GM08714 (cell line): ENCODE results near the gene COQ9.

ENCODE experiments used
- H3K4me3 ChIP-seq: fragments of 200-500 bp; sonication (Bioruptor generic); 2 replicates; pipeline ENCODE4 v1.5.1; 2014; ENCODE audit warnings: mild to moderate bottlenecking, low read length, inconsistent platforms
- ZNF274 ChIP-seq: IDR thresholded peaks from 2 replicates; pipeline ENCODE4 v1.6.1; 2012; ENCODE audit warnings: mild to moderate bottlenecking, low read depth, low read length

Gene COQ9

GRCh38 chr16:57473906-57474305 lies 26.6 kb downstream of the COQ9 start:
- TF ChIP-seq ZNF274 = no peak
- no peak overlapping the region for H3K4me3 ChIP-seq

- TF ChIP-seq ZNF274 = no peak
- no peak overlapping the region for H3K4me3 ChIP-seq
Measured at GRCh38 chr16:57474671-57475661, 27.7 kb downstream of the COQ9 start.

- no peak overlapping the region for H3K4me3 ChIP-seq
- no peak for TF ChIP-seq ZNF274
Measured at GRCh38 chr16:57475711-57476339, 28.5 kb downstream of the COQ9 start.

DNA sequence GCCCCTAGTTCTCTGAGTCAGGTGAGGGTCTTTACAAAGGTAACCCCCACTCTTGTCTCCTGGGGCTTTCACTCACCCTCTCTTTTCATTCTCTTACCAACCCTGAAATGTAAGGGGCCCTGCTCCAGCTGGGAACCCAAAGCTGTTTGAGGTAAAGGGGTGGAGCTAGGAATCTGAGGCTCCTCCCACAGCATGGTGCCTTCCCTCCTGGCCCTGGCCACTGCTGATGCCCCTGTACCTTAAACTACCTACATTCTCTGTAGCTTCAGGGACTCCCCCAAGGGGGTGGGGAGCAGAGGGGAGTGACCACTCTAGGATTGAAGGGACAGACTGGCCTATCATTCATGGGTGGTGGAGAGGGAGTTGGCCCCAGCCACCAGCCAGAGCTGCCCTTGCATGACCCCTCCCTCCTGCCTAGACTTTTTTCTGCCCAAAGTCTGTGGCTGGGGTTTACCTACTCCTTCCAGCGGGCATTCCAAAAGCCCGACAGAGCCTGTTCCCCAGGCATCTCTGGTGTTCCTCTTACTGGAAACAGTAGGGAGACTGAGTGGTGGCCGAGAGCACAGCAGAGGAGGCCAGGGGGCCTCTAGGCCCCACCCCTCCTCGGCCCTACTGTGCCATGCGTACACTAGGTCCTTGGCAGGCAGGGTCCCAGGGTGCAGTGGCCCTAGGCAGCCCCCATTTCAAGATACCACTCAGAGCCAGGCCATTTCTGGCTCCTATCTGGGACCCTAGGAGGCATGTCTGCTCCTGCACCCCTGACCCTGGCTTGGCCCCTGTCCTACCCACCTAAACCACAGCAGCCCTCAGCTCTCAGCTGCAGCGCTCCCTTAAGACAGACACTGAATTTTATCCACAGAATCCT lies 29.5 kb downstream of the COQ9 start:
- no peak overlapping the region for H3K4me3 ChIP-seq
- no peak for TF ChIP-seq ZNF274

DNA sequence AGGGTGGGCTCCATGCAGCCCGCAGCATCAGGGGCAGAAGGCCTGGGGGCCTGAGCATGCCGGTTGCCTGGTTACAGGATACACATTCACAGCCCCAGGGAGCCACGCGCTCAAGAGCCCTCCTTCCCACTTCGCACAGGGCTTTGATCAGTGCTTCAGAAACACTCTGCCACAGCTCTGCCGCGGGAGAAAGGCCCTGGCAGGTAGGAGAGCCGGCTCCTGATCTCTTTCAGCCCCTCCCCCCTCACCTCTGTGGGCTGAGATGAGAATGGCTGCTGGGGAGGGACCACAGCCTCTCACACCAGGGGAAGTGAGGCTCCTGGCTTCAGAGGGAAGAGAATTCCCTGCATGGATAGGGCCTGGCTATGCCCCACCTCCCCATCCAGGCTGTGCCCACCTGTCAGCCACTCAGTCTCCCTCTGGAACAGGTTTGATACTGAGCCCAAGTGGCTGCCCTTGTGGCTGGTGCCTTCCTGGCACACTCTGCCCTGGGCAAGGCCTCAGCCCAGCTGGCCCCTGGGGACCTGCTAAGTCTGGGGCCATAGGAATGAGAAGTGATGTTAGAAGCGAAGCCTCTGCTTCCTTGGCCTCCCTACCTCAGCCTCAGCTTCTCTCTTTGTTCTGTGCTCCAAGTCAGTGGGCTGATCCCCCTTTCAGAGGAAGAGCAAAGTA lies 30.4 kb downstream of the COQ9 start:
- no peak overlapping the region for H3K4me3 ChIP-seq
- no peak for TF ChIP-seq ZNF274

DNA sequence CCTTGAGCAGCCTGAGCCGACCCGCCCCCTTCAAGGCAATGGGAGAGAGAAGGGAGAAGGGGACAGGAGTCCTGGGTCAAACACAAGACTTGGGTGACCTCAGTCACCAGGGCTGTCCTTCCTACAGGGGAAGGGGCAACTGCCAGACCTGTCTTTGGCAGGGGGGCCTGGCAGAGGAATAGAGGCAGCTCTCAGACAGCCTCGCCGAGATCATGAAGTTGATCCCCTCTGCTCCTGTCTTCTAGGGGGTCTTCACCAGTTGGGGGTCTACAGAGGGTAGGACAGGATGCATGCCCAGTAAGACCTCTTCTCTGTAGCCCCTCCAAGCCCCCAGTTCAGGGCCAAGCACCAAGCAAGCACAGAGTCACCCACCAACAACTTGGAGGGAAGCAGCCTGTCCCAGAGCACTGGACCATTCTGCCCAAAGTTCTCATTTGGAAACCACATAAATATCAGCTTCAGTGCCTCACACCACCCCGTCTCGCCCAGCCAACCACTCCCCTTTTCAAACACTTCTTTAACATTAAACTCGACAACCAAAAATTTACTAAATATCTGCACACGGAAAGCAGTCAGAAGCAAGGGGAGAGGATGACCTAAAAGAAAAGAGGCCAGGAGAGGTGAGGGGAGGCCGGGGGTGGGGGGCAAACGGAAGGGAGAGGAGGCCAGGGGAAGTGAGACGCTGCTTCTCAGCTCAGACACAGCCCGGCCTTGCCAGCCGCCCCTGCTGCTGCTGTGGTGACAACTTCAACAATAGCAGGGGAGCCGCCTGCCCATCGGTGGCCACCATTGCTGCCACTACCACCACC lies 31.3 kb downstream of the COQ9 start:
- TF ChIP-seq ZNF274 = no peak
- no peak overlapping the region for H3K4me3 ChIP-seq

DNA sequence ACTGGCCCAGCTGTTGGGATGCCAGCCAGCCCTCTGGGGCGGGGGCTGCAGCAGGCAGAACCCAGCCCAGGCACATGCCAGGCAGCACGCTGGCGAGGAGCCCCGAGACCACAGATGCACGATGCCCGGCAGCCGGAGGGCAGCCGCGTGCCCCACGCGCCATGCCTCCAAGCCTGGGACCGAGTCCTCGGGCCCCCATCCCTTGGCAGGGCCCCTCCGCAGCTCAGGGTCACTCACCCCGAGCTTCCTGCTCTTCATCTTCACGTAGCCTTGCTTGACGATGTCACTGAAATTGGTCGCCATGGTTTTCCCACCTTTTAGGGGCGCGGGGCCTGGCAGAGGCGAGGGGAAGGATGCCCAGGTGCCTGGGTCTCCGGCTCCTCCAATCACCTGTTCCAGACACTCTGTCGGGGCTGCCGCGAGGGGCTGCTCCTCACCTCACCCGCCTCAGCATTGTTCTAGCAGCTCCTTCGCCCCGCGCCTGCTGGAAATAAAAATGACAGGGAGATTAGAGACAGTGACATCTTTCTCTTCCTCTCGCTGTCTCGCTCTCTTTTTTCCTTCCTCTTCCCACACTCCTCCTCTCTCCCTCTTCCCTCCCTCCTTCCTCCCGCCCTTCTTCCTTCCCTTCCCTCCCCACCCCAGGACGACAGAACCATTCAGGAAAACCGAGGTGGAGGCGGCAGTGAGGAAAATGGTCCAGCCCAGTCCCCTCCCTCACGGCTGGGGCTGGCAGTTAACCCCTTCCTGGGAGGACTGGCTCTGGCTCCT lies 32.1 kb downstream of the COQ9 start:
- TF ChIP-seq ZNF274 = no peak
- no peak overlapping the region for H3K4me3 ChIP-seq

GRCh38 chr16:57479976-57480753 lies 32.9 kb downstream of the COQ9 start:
- H3K4me3 ChIP-seq = no peak overlapping the region

DNA sequence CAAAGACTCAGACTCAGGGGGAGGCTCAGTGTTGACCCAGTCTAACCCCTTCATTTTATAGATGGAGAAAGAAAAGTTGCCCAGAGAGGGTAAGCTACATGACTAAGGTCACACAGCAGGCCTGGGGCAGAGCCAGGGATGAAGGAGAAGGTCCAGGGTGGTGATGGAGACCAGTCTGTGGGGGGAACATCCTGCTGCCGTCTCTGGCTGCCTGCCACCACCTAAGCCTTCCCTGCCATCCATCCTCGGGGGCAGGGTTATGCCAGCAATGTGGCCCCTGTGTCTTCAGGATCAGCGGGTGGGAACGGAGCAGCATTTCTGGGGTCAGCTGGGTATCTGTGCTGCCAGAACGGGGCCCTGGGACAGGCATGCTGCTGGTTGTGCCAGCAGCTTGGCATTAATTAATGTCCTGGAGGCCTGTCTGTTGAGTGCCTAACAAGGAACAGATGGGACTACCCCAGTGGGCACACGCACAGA lies 33.5 kb downstream of the COQ9 start:
- TF ChIP-seq ZNF274 = no peak
- H3K4me3 ChIP-seq = no peak overlapping the region

More at GRCh38 chr16:57479976-57480753, 32.9 kb downstream of the COQ9 start:
- no peak for TF ChIP-seq ZNF274

DNA sequence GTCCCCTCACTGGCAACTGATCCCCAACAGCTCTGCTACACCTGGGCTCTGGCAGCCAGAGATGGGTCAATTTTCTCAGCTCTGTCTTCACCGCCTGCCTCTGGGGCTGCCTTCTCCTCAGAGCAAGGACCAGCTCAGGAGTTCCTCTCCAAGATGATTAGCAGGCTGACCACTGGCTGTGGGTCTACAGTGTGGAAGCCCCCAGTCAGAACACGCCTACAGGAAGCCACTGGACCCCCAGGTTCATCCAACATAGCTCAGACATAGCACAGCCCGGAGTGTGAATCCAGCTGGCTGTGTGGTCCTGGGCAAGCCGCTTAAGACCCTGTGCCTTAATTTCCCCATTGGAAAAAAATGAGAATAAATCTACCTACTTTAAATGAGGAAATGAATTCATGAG lies 34.1 kb downstream of the COQ9 start:
- no peak for TF ChIP-seq ZNF274
- no peak overlapping the region for H3K4me3 ChIP-seq

- H3K4me3 ChIP-seq = no peak overlapping the region
- no peak for TF ChIP-seq ZNF274
Measured at GRCh38 chr16:57482845-57483545, 35.7 kb downstream of the COQ9 start.
